NOMO-1 treated with DMSO at 0.1 percent for 48 hours (cell line): ENCODE results near the gene TTLL5.

Experiments
- DNase-seq: peaks from one replicate; lab custom pipeline; 2025; ENCODE audit not compliant: unreplicated experiment; lab: John Stamatoyannopoulos, UW

TTLL5 gene

GRCh38 chr14:75726321-75726720 is 65.3 kb downstream of the TTLL5 start:
- DNase-seq, result no peak

GRCh38 chr14:75727124-75727523 is 66.1 kb downstream of the TTLL5 start:
- DNase-seq, result no peak

GRCh38 chr14:75732888-75733287 is 71.8 kb downstream of the TTLL5 start:
- DNase-seq, result no peak

- DNase-seq, result no peak
Measured at GRCh38 chr14:75734854-75735253, 73.8 kb downstream of the TTLL5 start.

- DNase-seq, result no peak
Measured at GRCh38 chr14:75736845-75737485, 75.9 kb downstream of the TTLL5 start.

- no peak for DNase-seq
Measured at GRCh38 chr14:75738192-75738591, 77.1 kb downstream of the TTLL5 start.

GRCh38 chr14:75742867-75743266 is 81.8 kb downstream of the TTLL5 start:
- DNase-seq, result no peak

GRCh38 chr14:75747899-75748298 is 86.9 kb downstream of the TTLL5 start:
- no peak for DNase-seq

GRCh38 chr14:75748336-75748735 is 87.3 kb downstream of the TTLL5 start:
- DNase-seq, result no peak

GRCh38 chr14:75751296-75751695 is 90.2 kb downstream of the TTLL5 start:
- no peak for DNase-seq

GRCh38 chr14:75752086-75752485 is 91.0 kb downstream of the TTLL5 start:
- no peak for DNase-seq

- DNase-seq, result no peak
Measured at GRCh38 chr14:75752907-75753594, 92.0 kb downstream of the TTLL5 start.

- no peak for DNase-seq
Measured at GRCh38 chr14:75753696-75754095, 92.7 kb downstream of the TTLL5 start.

- no peak for DNase-seq
Measured at GRCh38 chr14:75757644-75758402, 96.8 kb downstream of the TTLL5 start.

GRCh38 chr14:75764020-75764419 is 103.0 kb downstream of the TTLL5 start:
- no peak for DNase-seq

- DNase-seq, result no peak
Measured at GRCh38 chr14:75769047-75769685, 108.1 kb downstream of the TTLL5 start.

GRCh38 chr14:75770635-75771034 is 109.6 kb downstream of the TTLL5 start:
- DNase-seq, result no peak

GRCh38 chr14:75771595-75771994 is 110.5 kb downstream of the TTLL5 start:
- no peak for DNase-seq

GRCh38 chr14:75773046-75773445 is 112.0 kb downstream of the TTLL5 start:
- no peak for DNase-seq

- DNase-seq, result no peak
Measured at GRCh38 chr14:75781096-75781495, 120.0 kb downstream of the TTLL5 start.

- no peak for DNase-seq
Measured at GRCh38 chr14:75783184-75783583, 122.1 kb downstream of the TTLL5 start.
